HG03558 (cell line): ENCODE results near the gene AKAP11.

Experiments used
- ATAC-seq: cut with Tn5 transposase; IDR thresholded peaks from one replicate; pipeline ENCODE4 v1.9.1; 2021; ENCODE audit warnings: moderate number of reproducible peaks; ENCODE audit not compliant: unreplicated experiment; ENCODE audit errors: extremely low read depth

AKAP11 gene

GRCh38 chr13:42333613-42334328 lies 61.8 kb downstream of the AKAP11 start:
- no peak for ATAC-seq

- ATAC-seq, result no peak
Observed at GRCh38 chr13:42334329-42334706, 62.4 kb downstream of the AKAP11 start.

- ATAC-seq, result no peak
Observed at GRCh38 chr13:42337808-42338600, 66.1 kb downstream of the AKAP11 start.

- no peak for ATAC-seq
Observed at GRCh38 chr13:42345367-42345766, 73.4 kb downstream of the AKAP11 start.

- ATAC-seq, result no peak
Observed at GRCh38 chr13:42348576-42348975, 76.6 kb downstream of the AKAP11 start.

GRCh38 chr13:42350141-42350540 lies 78.2 kb downstream of the AKAP11 start:
- no peak for ATAC-seq

GRCh38 chr13:42354241-42355091 lies 82.5 kb downstream of the AKAP11 start:
- no peak for ATAC-seq

- ATAC-seq, result no peak
Observed at GRCh38 chr13:42355092-42355485, 83.1 kb downstream of the AKAP11 start.

GRCh38 chr13:42355491-42356183 lies 83.7 kb downstream of the AKAP11 start:
- ATAC-seq, result no peak

GRCh38 chr13:42356184-42356575 lies 84.2 kb downstream of the AKAP11 start:
- ATAC-seq, result no peak

GRCh38 chr13:42360046-42360574 lies 88.2 kb downstream of the AKAP11 start:
- no peak for ATAC-seq

- no peak for ATAC-seq
Observed at GRCh38 chr13:42361701-42362100, 89.7 kb downstream of the AKAP11 start.

- ATAC-seq, result no peak
Observed at GRCh38 chr13:42363941-42364612, 92.1 kb downstream of the AKAP11 start.

- no peak for ATAC-seq
Observed at GRCh38 chr13:42364613-42365000, 92.7 kb downstream of the AKAP11 start.

GRCh38 chr13:42367831-42368230 lies 95.9 kb downstream of the AKAP11 start:
- no peak for ATAC-seq

- no peak for ATAC-seq
Observed at GRCh38 chr13:42369071-42369797, 97.3 kb downstream of the AKAP11 start.

GRCh38 chr13:42370229-42370628 lies 98.3 kb downstream of the AKAP11 start:
- ATAC-seq, result no peak
